OCI-LY7 (cell line): ENCODE measurements around the gene CDKN1A. TPM values are rescaled to one million over a fixed set of nuclear protein-coding genes. Genes with fewer than 3 reads are reported as not detected.
"Not testable (repeated sequence)": the region's sequence is repeated elsewhere in the genome, so short reads cannot be mapped to it uniquely, and the experiment has no call there.

ENCODE experiments used
- BruUV-seq: library from RNA; stranded (reverse); fragments of 400-500 nt; replicated peaks from 2 replicates; lab custom pipeline; 2021; lab: Mats Ljungman, UMichigan
- CTCF ChIA-PET: fragments of 300-600 bp; sonication (Branson Sonifier 250); formaldehyde crosslinking; loops from one replicate; lab custom pipeline; 2022; ENCODE audit warnings: antibody characterized with exemption; ENCODE audit not compliant: unreplicated experiment; lab: Charles Lee
- POLR2A ChIA-PET: fragments of 300-600 bp; sonication (Branson Sonifier 250); formaldehyde crosslinking; loops from one replicate; lab custom pipeline; 2022; ENCODE audit warnings: antibody characterized with exemption; lab: Charles Lee
- DNase-seq: peaks from one replicate; pipeline ENCODE4 v3.0.0-alpha.2; 2015; ENCODE audit warnings: low spot score
- H2AFZ ChIP-seq: fragments of 200-600 bp; sonication (generic), shearing (Covaris generic); 2 replicates; pipeline ENCODE4 v1.6.1; 2014; ENCODE audit warnings: mild to moderate bottlenecking, antibody characterized with exemption, low read length, moderate library complexity
- H3K27ac ChIP-seq: fragments of 200-600 bp; sonication (generic); 2 replicates; pipeline ENCODE4 v1.5.1; 2014; ENCODE audit warnings: mixed run types, low read depth, mild to moderate bottlenecking, moderate library complexity, low read length, inconsistent platforms; ENCODE audit not compliant: poor library complexity, severe bottlenecking
- H3K36me3 ChIP-seq: fragments of 200-600 bp; sonication (generic); 2 replicates; pipeline ENCODE4 v1.6.1; 2014; ENCODE audit warnings: mild to moderate bottlenecking, antibody characterized with exemption, low read length, moderate library complexity, mixed read lengths; ENCODE audit not compliant: insufficient read depth
- H3K4me1 ChIP-seq: fragments of 200-600 bp; sonication (generic); 2 replicates; pipeline ENCODE4 v1.5.1; 2014; ENCODE audit warnings: mild to moderate bottlenecking, low read length; ENCODE audit not compliant: insufficient read depth, poor library complexity, severe bottlenecking
- H3K4me2 ChIP-seq: fragments of 200-600 bp; sonication (generic); 2 replicates; pipeline ENCODE4 v1.6.1; 2014; ENCODE audit warnings: mild to moderate bottlenecking, low read length
- H3K4me3 ChIP-seq: fragments of 200-600 bp; sonication (generic); 2 replicates; pipeline ENCODE4 v1.5.1; 2014; ENCODE audit warnings: mild to moderate bottlenecking, low read depth, low read length; ENCODE audit not compliant: poor library complexity, severe bottlenecking
- H3K79me2 ChIP-seq: fragments of 200-600 bp; sonication (generic); 2 replicates; pipeline ENCODE4 v1.6.1; 2016; ENCODE audit warnings: low read depth, mild to moderate bottlenecking, low read length, moderate library complexity, mixed read lengths; ENCODE audit not compliant: insufficient read depth
- H3K9me2 ChIP-seq: fragments of 200-600 bp; sonication (generic); 2 replicates; pipeline ENCODE4 v1.6.1; 2016; ENCODE audit warnings: mild to moderate bottlenecking, low read length, mixed read lengths; ENCODE audit not compliant: insufficient read depth
- H3K9me3 ChIP-seq: fragments of 200-600 bp; sonication (generic); 2 replicates; pipeline ENCODE4 v1.6.1; 2014; ENCODE audit warnings: mild to moderate bottlenecking, mixed run types, low read length, mixed read lengths
- H4K20me1 ChIP-seq: fragments of 200-600 bp; sonication (generic); 2 replicates; pipeline ENCODE4 v1.6.1; 2014; ENCODE audit warnings: mild to moderate bottlenecking, antibody characterized with exemption, low read length, moderate library complexity, mixed read lengths; ENCODE audit not compliant: insufficient read depth
- CTCF ChIP-seq: fragments of 200-600 bp; sonication (generic); conservative IDR thresholded peaks from 2 replicates; pipeline ENCODE4 v1.5.1; 2014; ENCODE audit warnings: mild to moderate bottlenecking, antibody characterized with exemption, low read length, moderate library complexity, mixed read lengths
- EZH2phosphoT487 ChIP-seq: fragments of 200-600 bp; sonication (generic); IDR thresholded peaks from 2 replicates; pipeline ENCODE4 v1.6.1; 2018; ENCODE audit warnings: low read depth, borderline replicate concordance, mild to moderate bottlenecking, mixed run types, antibody characterized with exemption, low read length, moderate library complexity, mixed read lengths
- intact Hi-C: fragments of 100-400 bp; cut with micrococcal nuclease; formaldehyde crosslinking; loops from one replicate; pipeline ENCODE4 v1.10.0; 2022; ENCODE audit not compliant: unreplicated experiment
- total RNA-seq, 2 experiments: library from RNA; depleted of rRNA in 1 of 2; stranded (reverse); fragments of >200 nt in 1 of 2; shearing (Covaris generic) in 1 of 2; gene quantifications; 2 replicates each; pipeline ENCODE4 v1.2.3, GENCODE V29; 2014 to 2022

CDKN1A gene
- total RNA-seq, 2 experiments from 2014 or later: 0.13 to 1.3 TPM

DNA sequence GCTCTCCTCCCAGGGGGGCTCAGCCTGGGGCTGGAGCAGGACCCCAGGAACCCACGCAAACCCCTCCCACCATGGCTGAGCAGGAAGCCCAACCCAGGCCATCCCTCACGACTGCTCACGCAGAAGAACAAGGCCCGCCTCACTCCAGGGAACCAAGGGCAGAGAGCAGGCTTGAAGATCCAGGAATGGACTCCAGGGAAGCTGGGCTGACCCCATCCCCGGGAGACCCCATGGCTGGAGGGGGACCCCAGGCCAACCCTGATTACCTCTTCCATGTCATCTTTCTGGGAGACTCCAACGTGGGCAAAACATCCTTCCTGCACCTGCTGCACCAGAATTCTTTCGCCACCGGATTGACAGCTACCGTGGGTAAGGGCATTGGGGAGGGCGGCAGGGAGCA, 43.9 kb downstream of the CDKN1A start:
- Histone ChIP-seq H3K9me2 (no peaks in the 10 kb centered on the region), H3K4me2 (no peak overlapping the region), H3K9me3 (no peaks in the 10 kb centered on the region), H3K79me2 (no peaks in the 10 kb centered on the region), H3K4me1 (peaks cover 40% of the 10 kb centered on the region), H3K36me3 (no peaks in the 10 kb centered on the region), H3K4me3 (no peak overlapping the region), H3K27ac (no peak overlapping the region), H2AFZ (no peak overlapping the region), H4K20me1 (no peaks in the 10 kb centered on the region)
- TF ChIP-seq CTCF (no peak), EZH2phosphoT487 (no peak)
- no peak for DNase-seq
- ChIA-PET CTCF (interaction anchor here (0.7 kb wide), 1 partner anchor 98 kb away, joined by 4 read pairs; no protein-coding TSS in a partner anchor), POLR2A (interaction anchor here (1.0 to 1.3 kb wide), 2 partner anchors 31 to 32 kb away, joined by 3 to 4 read pairs; no protein-coding TSS in a partner anchor)
- intact Hi-C loops: no loop called here
- BruUV-seq: no TSS peak

DNA sequence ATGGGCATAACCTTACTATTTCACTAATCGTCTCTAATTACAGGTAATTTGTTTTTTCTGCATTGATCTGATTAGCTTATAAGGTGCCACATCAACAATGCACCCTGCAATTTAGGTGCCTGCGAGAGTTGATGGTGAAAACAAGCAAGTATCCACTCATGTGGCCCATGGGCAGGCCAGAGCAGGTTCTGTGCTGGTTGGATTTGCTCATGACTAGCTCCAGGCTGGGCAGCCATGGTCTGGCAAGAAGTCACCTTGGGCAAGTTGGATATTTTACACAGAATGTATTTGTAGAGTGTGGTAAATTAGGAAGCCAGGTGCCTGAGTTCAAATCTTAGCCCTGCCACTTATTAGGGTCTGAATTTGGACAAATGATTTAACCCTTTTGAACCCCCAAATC, 44.4 kb downstream of the CDKN1A start:
- Histone ChIP-seq H3K9me3 (no peaks in the 10 kb centered on the region), H3K4me1 (peaks cover 40% of the 10 kb centered on the region), H3K4me3 (no peak overlapping the region), H4K20me1 (no peaks in the 10 kb centered on the region), H3K27ac (no peak overlapping the region), H3K4me2 (no peak overlapping the region), H3K36me3 (no peaks in the 10 kb centered on the region), H3K9me2 (no peaks in the 10 kb centered on the region), H2AFZ (no peak overlapping the region), H3K79me2 (no peaks in the 10 kb centered on the region)
- ChIA-PET CTCF (interaction anchor here (0.7 kb wide), 1 partner anchor 99 kb away, joined by 4 read pairs; no protein-coding TSS in a partner anchor), POLR2A (interaction anchor here (1.0 to 1.3 kb wide), 2 partner anchors 30 to 32 kb away, joined by 3 to 4 read pairs; no protein-coding TSS in a partner anchor)
- BruUV-seq: no TSS peak
- intact Hi-C loops: no loop called here
- no peak for TF ChIP-seq EZH2phosphoT487
- TF ChIP-seq CTCF: no peak
- DNase-seq: no peak

GRCh38 chr6:36723992-36724391, 45.5 kb downstream of the CDKN1A start:
- POLR2A ChIA-PET: interaction anchor here (0.6 to 0.8 kb wide), 2 partner anchors 35 to 41 kb away, joined by 3 to 5 read pairs; no protein-coding TSS in a partner anchor
- intact Hi-C loops: loop anchor here (1.0 kb wide), 1 partner anchor 101 kb away; no protein-coding TSS in a partner anchor
- H3K36me3 ChIP-seq, BruUV-seq, H3K27ac ChIP-seq, DNase-seq, H3K4me2 ChIP-seq, H4K20me1 ChIP-seq, CTCF ChIA-PET, H3K79me2 ChIP-seq, H3K9me3 ChIP-seq, H2AFZ ChIP-seq, H3K9me2 ChIP-seq, H3K4me3 ChIP-seq: not testable (repeated sequence)
- H3K4me1 ChIP-seq: peaks cover 36% of the 10 kb centered on the region
